KG1 (cell line): ENCODE data around the gene TPSD1.
"Not testable (repeated sequence)": the region's sequence is repeated elsewhere in the genome, so short reads cannot be mapped to it uniquely, and the experiment has no call there.

Experiments used
- DNase-seq: peaks from one replicate; lab custom pipeline; 2025; lab: John Stamatoyannopoulos, UW

Gene TPSD1

GRCh38 chr16:1262846-1263221, 7.0 kb downstream of the TPSD1 start:
- DNase-seq: no peak

DNA sequence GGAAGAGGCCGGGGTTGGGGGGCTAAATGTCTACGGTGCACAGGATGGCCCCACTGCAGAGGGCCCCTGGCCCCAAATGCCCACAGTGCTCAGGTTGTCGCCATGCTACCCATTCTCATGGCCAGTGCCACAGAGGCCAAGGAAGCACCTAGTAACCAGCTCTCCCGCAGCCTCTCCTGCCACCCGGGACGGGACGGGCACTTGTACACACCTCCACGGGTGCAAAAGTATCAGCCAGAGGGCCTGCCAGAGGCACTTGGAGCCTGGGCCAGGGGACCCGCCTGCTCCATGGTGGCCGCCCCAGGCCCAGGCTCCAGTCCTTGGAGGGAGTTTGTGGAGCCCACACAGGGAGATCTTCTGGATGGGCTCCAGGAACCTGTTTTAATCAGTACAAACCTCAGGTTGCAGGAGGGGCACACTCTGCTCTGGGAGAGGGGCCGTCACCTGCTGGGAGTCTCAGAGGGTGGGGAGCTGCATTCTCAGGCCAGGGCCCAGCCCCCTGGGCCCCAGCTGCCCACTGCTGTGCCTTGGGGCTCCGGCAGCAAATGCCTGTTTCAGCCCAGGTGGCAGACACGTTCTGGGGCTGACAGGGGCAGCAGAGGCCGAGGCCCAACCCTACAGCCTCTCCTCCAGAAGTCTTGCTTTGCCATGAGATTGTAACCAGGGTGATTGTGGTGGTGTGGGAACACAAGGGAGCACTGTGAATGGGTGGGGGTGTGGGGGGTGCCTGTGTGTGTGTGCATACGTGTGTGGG, 7.9 kb downstream of the TPSD1 start:
- DNase-seq: no peak

GRCh38 chr16:1264345-1265089, 8.6 kb downstream of the TPSD1 start:
- no peak for DNase-seq

DNA sequence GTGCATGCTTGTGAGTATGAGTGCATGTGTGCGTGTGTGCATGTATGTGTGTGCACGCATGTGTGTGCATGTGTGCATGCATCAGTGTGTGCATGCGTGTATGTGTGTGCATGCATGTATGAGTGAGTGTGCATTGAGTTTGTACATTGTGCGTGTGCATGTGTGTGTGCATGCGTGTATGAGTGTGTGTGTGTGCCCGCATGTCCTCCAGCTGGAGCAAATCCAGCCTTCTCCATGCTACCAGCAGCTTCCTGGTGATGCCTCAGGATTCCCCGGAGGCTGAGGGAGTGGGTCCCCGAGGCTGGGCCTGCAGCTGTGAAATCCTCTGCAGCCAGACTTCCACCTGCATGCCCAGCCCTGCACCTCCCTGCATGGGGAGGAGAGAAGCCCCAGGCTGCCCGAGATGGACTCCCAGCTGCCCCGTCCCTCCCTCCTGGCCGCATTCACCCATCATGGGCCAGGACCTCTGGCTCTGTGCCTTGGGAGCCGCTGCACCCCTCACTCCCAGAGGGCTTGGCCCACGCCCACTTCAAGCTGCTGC, 9.3 kb downstream of the TPSD1 start:
- no peak for DNase-seq

DNA sequence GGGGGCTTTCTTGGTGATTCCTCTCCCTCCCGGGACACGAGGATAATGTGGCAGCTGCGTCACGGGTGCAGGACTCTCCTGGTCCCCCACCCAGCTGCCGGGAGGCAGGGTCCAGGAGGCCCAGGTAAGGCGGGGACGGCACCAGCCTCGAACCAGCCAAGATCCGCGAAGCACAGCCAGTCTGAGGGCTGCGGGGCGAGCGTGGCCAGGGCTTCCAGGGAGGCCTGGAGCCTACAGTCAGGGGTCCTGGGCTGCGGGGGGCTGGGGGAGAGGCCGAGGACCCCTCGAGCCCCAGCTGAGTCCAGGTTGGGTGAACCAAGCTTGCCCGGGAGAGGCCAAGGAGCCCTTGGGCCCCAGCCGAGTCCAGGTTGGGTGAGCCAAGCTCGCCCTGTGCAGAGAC, 10.0 kb downstream of the TPSD1 start:
- DNase-seq: no peak

- not testable (repeated sequence) for DNase-seq
Measured at GRCh38 chr16:1269418-1269817, 13.5 kb downstream of the TPSD1 start.

DNA sequence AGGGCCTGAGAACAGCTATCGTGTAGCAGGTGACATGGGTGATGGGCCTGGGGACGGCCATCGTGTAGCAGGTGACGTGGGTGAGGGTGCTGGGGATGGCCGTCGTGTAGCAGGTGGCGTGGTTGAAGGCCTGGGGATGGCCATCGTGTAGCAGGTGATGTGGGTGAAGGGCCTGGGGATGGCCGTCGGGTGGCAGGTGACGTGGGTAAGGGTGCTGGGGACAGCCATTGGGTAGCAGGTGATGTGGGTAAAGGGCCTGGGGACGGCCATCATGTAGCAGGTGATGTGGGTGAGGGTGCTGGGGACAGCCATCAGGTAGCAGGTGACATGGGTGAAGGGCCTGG, 15.5 kb downstream of the TPSD1 start:
- DNase-seq: no peak

DNA sequence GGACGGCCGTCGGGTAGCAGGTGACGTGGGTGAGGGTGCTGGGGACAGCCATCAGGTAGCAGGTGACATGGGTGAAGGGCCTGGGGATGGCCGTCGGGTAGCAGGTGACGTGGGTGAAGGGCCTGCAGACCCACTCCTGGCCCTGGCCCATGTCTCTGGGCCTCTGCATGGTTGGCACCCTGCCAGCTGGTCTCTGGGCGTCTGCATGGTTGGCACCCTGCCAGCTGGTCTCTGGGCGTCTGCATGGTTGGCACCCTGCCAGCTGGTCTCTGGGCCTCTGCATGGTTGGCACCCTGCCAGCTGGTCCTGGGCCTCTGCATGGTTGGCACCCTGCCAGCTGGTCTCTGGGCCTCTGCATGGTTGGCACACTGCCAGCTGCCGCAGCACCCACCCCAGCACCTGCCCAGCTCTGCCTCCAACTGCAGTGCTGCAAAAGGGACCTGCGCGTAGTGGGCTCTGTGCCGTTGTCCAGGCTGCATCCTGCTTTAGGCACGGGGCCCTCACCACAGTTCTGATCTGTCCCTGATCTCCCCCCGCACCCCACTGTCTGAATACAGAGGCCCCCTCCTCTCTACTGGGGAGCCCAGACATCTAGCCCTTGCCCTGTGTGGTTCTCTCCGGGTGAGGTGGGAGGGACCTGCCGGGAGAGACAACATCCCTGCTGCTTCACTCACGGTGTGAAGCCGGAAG, 16.0 kb downstream of the TPSD1 start:
- DNase-seq: not testable (repeated sequence)

GRCh38 chr16:1272453-1273198, 16.8 kb downstream of the TPSD1 start:
- DNase-seq: no peak

- DNase-seq: no peak
Measured at GRCh38 chr16:1273816-1274215, 17.9 kb downstream of the TPSD1 start.

DNA sequence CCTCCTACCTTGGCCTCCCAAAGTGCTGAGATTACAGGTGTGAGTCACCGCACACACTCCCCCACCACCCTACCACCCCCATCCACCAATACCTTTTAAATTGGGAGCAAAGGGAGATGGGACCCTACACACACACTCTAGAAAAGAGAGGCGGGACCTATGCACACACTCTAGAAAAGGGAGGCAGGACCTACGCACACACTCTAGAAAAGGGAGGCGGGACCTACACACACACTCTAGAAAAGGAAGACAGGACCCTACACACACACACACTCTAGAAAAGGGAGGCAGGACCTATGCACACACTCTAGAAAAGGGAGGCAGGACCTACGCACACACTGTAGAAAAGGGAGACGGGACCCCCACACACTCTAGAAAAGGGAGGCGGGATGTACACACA, 18.9 kb downstream of the TPSD1 start:
- DNase-seq: no peak

DNA sequence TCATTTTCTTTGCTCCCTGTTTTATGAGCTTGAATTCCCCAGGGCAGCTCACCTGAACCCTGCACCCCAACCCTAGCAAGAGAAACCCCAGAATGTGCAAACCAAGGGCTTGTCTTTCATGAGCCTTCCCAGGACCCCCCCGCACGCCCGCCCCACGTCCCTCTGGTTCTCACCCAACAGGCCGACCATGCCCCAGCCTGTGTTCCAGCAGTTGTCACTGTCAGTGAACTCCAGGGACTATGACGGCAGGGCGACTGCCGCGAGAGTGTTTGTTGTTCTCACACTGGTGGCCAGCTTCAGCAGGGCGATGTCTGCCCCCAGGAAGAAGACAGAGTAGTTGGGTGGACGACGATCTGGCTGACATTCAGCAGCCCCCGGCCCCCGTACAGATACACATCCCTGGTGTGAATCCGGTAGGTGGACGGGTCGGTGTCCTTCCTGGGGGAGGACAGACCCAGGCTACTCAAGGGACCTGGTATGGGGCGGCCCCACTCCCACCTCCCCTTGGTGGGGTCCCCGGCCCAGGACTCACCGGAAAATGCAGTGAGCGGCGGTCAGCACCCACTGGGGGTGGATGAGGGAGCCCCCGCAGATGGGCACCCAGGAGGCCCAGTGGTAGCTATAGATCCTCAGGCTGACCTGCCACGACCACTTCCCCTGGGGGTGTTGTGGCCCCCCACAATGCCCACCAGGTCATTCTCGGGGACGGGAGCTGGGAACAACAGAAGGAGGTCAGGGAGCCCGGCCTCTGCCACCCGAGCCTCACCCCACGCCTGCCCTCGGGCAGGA, 20.1 kb downstream of the TPSD1 start:
- DNase-seq: no peak

- no peak for DNase-seq
Measured at GRCh38 chr16:1276580-1276878, 20.7 kb downstream of the TPSD1 start.

DNA sequence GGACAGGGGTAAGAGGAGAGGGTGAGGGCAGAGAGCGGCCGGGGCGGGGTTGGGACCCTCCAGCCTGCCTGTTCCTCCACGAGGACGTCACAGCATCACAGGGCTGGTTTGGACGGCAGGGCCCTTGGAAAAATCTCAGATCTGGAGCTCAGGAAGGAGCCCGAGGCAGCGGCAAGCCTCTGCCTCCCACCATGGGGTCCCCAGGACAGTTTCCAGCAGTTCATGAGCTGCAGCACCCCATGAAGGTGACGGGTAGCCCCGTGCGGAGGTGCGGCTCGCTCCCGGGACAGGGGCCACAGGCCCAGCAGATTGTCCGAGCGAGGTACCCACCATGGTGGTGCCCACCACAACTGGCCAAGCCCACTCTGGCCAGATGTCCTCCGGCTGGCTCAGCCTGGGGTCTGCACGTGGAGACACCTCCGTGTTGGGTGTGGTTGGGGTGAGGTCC, 21.3 kb downstream of the TPSD1 start:
- DNase-seq: no peak

DNA sequence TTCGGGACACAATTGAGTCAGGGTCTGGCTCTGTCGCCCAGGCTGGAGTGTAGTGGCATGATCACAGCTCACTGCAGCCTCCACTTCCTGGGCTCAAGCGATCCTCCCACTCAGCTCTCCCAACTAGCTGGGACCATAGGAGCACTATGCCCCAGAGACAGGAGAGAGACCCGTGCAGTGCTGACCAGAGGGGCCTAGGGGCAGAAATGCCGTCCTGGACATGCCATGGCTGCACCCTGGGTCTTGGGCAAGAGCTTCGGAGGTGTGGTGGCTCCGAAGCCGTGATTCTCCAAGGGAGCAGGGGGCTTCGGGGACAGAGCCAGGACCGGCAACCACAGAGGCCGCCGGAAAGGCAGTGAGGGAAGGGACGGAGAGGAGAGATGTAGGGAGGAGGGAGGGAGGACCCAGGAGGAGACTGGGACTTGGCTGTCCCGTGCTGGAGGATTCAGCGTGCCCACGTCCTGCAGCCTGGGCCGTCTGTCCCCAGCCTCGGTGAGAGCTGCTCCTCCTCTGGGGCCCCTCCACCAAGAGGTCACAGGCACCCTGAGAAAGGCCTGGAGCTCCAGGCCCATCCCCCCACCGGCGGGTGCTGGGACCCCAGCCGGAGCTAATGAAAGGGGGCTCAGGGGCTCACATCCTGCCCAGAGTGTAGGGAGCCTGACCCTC, 21.9 kb downstream of the TPSD1 start:
- no peak for DNase-seq

DNA sequence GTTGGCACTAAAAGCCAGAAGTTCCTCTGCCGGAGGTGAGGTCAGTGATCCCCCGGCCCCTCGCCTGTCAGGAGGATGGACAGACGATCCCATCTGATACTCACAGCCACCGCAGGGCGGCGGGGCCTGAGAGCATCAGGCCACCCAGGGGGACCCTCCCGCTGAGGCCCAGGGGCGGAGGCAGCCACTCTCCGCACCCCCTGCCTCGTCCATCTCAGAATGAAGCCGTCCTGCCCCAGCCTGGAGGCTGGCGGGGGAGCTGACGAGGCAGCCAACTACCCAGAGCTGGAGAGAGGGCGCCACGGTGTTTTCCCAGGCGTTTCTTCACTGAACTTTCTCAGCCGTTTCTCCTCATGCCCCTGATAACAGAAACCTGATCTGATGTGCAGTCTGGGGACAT, 22.6 kb downstream of the TPSD1 start:
- no peak for DNase-seq

GRCh38 chr16:1279081-1279944, 23.4 kb downstream of the TPSD1 start:
- no peak for DNase-seq

GRCh38 chr16:1279945-1280589, 24.2 kb downstream of the TPSD1 start:
- DNase-seq: no peak

GRCh38 chr16:1280783-1281182, 24.9 kb downstream of the TPSD1 start:
- DNase-seq: no peak
